ENCODE measurements around the gene IL22RA2.

DNA sequence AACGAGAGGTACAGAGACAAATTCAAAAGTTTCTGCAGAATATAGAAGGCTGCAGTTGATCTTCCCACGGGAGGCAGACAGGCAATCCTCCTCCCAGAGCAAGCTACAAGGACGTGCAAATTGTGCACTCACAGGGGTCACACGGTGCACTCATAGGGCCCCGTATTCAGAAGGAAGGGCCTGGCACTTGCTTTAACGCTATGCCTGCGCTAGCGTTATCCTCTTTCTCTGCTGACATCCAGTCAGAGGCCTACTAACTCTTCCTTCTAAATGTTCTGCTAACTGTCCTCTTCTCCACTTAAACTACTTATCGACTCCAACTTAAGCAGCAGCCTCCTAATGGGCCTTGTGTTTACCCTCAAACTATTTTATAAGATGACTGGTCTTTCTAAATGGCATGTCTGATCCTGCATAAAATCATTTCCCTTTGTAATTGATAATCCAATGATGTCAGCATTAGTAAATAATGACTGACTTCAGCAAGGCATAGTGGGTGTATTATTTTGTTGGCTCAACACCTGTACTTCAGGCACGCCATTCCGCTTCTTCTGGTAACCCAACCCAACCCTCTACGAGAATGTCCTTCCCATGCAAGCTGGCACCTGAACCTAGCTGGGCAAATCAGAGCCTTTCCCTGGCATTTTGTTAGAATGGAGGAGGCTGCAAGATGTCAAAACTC lies 43.6 kb upstream of the IL22RA2 start:
- TF ChIP-seq, protein P1, sequence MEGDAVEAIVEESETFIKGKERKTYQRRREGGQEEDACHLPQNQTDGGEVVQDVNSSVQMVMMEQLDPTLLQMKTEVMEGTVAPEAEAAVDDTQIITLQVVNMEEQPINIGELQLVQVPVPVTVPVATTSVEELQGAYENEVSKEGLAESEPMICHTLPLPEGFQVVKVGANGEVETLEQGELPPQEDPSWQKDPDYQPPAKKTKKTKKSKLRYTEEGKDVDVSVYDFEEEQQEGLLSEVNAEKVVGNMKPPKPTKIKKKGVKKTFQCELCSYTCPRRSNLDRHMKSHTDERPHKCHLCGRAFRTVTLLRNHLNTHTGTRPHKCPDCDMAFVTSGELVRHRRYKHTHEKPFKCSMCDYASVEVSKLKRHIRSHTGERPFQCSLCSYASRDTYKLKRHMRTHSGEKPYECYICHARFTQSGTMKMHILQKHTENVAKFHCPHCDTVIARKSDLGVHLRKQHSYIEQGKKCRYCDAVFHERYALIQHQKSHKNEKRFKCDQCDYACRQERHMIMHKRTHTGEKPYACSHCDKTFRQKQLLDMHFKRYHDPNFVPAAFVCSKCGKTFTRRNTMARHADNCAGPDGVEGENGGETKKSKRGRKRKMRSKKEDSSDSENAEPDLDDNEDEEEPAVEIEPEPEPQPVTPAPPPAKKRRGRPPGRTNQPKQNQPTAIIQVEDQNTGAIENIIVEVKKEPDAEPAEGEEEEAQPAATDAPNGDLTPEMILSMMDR (IDR thresholded peaks at IDR 0.05): no peak
- TF ChIP-seq POLR2A (IDR thresholded peaks at IDR 0.05): no peak
